ENCODE measurements around the gene GEMIN2. TPM values are rescaled to one million over a fixed set of nuclear protein-coding genes. Genes with fewer than 3 reads are reported as not detected.

The GEMIN2 gene
- polyA plus RNA-seq, 2 of the 4 experiments (the other 2 are of a cell fraction), result 30.6 to 67.8 TPM

- TF ChIP-seq HMGXB4 (CRISPR knock-in tag; IDR thresholded peaks at IDR 0.05; ENCODE audit: borderline replicate concordance) (no peak), MAZ (IDR thresholded peaks at IDR 0.05; ENCODE audit: borderline replicate concordance, low read depth, low read length) (no peak), PHF8 (IDR thresholded peaks at IDR 0.05; ENCODE audit: borderline replicate concordance, low read depth) (peak; percentile 90; the same call in 1 of the 2 replicates), TFCP2L1 (CRISPR knock-in tag; IDR thresholded peaks at IDR 0.05) (no peak), BCL3 (IDR thresholded peaks at IDR 0.05) (peak; percentile 90; the same call in 1 of the 3 replicates), ZSCAN20 (CRISPR knock-in tag; IDR thresholded peaks at IDR 0.05) (no peak), KDM1A (IDR thresholded peaks at IDR 0.05; ENCODE audit: low read depth) (0 out of 2 replicates have a peak, but pooled peaks have one; percentile 32), HDAC2 (IDR thresholded peaks at IDR 0.05) (no peak), POLR2AphosphoS2 (conservative IDR thresholded peaks at IDR 0.05; ENCODE audit: low read length) (no peak), HOXA7 (CRISPR knock-in tag; IDR thresholded peaks at IDR 0.05) (no peak), NR3C1 (IDR thresholded peaks at IDR 0.05) (no peak), EHMT2 (IDR thresholded peaks at IDR 0.05; ENCODE audit: low read depth) (no peak), SMC3 (IDR thresholded peaks at IDR 0.05) (no peak; the same call in 2 of the 3 replicates), CBX8 (IDR thresholded peaks at IDR 0.05) (no peak), ZNF302 (CRISPR knock-in tag; IDR thresholded peaks at IDR 0.05) (no peak), FOSB (CRISPR knock-in tag; IDR thresholded peaks at IDR 0.05) (no peak)
These were observed 60.7 kb downstream of the GEMIN2 start, which contains the start of gene PNN (continued) for GRCh38 chr14:39174560-39175444.

- Histone ChIP-seq H3K27ac (peak overlapping the region; percentile 95), H3K9me3 (no peaks in the 10 kb centered on the region), H3K4me1 (peaks cover 37% of the 10 kb centered on the region), H3K4me2 (peak overlapping the region; percentile 82), H3K4me3 (peak overlapping the region; percentile 82)
- peak; percentile 51; the same call in 1 of the 2 replicates for TF ChIP-seq MYC (IDR thresholded peaks at IDR 0.05; ENCODE audit: borderline replicate concordance, low read length)
- no peak for TF ChIP-seq BCL3 (IDR thresholded peaks at IDR 0.05)
- peak; percentile 67 for TF ChIP-seq MAX (IDR thresholded peaks at IDR 0.05)
- TF ChIP-seq ATOH8 (CRISPR knock-in tag; IDR thresholded peaks at IDR 0.05; ENCODE audit: low read depth), result 0 out of 2 replicates have a peak, but pooled peaks have one; percentile 16
- peak; percentile 40; the same call in 1 of the 2 replicates for TF ChIP-seq KDM5A (IDR thresholded peaks at IDR 0.05)
- 0 out of 2 replicates have a peak, but pooled peaks have one; percentile 26 for TF ChIP-seq HOXB5 (CRISPR knock-in tag; IDR thresholded peaks at IDR 0.05)
- TF ChIP-seq E2F6 (IDR thresholded peaks at IDR 0.05; ENCODE audit: borderline replicate concordance, low read depth), result peak; percentile 48; the same call in 1 of the 2 replicates
- TF ChIP-seq TP53 (CRISPR knock-in tag; IDR thresholded peaks at IDR 0.05), result no peak
- TF ChIP-seq FOSB (CRISPR knock-in tag; IDR thresholded peaks at IDR 0.05), result 0 out of 2 replicates have a peak, but pooled peaks have one; percentile 47
- TF ChIP-seq HOXA7 (CRISPR knock-in tag; IDR thresholded peaks at IDR 0.05), result no peak
- peak; percentile 35; the same call in 1 of the 2 replicates for TF ChIP-seq PHF8 (IDR thresholded peaks at IDR 0.05; ENCODE audit: borderline replicate concordance, low read depth)
- CTCF ChIA-PET, result interaction anchor here (0.6 kb wide), 1 partner anchor 56 kb away, joined by 3 read pairs; no protein-coding TSS in a partner anchor
- no peak for FAIRE-seq
- WGBS (ENCODE audit: missing lambda C conversion rate), result under 1% methylated on average over 10 of the region's 36 CpGs
- peak; percentile 36 to 51 for ATAC-seq
- POLR2A ChIA-PET, result interaction anchor here (1.0 to 1.7 kb wide), 11 partner anchors 10 to 257 kb away, joined by 3 to 31 read pairs (median 4); partner anchors contain the start of genes FBXO33, GEMIN2 and SEC23A
- peak in 1 of 2 experiments; percentile 38 for DNase-seq (ENCODE audit: low read depth in 1 of 2, low spot score in 1 of 2)
These were observed 61.5 kb downstream of the GEMIN2 start for GRCh38 chr14:39175445-39176262.
